C4-2B (cell line): ENCODE data around the gene TUBB2B.

Experiments
- CTCF ChIP-seq: fragments of 450-650 bp; conservative IDR thresholded peaks from 2 replicates; pipeline ENCODE4 v1.5.1; 2017; ENCODE audit warnings: mild to moderate bottlenecking
- ZFX ChIP-seq: fragments of 450-650 bp; IDR thresholded peaks from 2 replicates; pipeline ENCODE4 v1.6.1; 2017

GRCh38 chr6:3271756-3272155 lies 44.3 kb upstream of the TUBB2B start:
- TF ChIP-seq CTCF = no peak
- TF ChIP-seq ZFX = no peak
